Stimulated activated CD8-positive, alpha-beta memory T cell treated with anti-CD3 and anti-CD28 coated beads, Interleukin-7, amount 100 ng/mL, for 1 hour (primary cell): ENCODE measurements around the gene KIAA0513.

Source experiments
- DNase-seq, 2 donors: peaks; one replicate each; pipeline ENCODE4 v3.0.0-alpha.2; 2020; ENCODE audit warnings: low read depth in 2 of 2

KIAA0513 gene

GRCh38 chr16:85004587-85005205, 22.9 kb upstream of the KIAA0513 start:
- DNase-seq: no peak

DNA sequence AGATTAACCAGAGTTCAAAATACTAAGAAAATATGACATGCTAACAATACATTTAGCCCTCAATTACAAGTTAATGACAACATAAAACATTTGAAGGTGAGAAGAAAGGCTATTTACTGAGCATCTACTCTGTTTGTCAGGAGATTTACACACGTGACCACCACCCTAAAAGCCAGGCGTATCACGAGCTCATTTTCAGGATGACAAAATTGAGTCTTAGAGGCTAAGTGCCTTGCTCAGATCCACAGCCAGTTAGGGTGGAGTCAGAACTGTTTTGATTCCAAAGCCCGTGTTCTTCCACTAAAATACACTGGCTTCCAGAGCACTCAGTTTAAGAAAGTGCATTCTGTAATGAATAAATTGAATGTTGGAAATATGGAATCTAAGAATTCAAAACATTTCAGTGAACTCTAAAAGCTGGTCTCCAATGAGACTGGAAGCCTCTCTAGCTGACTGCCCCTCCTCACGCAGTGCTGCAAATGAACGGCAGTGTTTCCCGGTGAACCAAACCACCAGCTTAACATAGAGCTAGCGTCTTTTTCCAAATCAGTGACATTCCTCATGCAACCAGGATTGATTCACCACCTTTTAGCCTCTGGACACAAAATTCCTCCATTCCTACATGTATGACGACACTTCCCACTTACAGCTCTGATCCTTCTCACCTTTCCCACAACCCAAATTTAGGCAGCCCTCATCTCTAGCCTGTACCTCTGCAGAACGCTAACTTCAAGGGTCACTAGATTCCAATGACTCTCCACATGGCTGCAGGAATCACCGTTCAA, 22.1 kb upstream of the KIAA0513 start:
- no peak for DNase-seq

DNA sequence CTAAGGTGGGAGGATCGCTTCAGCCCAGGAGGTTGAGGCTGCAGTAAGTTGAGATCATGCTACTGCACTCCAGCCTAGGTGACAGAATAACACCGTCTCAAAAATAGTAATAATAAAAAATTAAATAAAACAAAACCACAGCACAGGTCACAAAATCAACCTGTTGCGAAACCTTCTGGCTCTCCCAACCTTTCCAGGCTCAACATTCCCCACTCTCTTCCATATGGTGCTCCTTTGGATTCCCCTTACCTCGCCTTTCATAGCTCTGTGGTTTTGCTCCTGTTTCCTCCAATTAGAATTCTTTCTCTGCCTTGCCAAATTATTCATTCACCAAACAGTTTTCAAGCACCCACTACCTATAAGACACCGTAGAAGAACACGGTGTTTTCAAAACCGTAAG, 21.0 kb upstream of the KIAA0513 start:
- no peak for DNase-seq

GRCh38 chr16:85007496-85008214, 19.9 kb upstream of the KIAA0513 start:
- DNase-seq: no peak

DNA sequence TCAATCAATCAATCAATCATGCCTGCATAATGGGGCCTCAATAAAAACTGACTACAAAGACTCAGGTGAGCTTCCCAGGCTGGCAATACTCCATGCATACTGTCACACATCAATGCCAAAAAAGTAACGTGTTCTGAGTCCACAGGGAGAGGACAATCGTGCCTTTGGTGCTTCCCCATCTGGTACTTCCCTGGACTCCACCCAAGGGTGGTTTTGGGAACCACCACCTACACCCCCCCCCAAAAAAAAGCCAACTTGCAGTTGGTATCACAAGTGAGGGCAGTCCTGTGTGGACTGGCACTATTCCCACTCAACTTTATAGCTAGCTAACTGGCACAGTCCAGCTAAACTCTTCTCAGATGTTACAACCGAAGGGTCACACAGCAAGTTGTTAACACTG, 19.3 kb upstream of the KIAA0513 start:
- DNase-seq: no peak

DNA sequence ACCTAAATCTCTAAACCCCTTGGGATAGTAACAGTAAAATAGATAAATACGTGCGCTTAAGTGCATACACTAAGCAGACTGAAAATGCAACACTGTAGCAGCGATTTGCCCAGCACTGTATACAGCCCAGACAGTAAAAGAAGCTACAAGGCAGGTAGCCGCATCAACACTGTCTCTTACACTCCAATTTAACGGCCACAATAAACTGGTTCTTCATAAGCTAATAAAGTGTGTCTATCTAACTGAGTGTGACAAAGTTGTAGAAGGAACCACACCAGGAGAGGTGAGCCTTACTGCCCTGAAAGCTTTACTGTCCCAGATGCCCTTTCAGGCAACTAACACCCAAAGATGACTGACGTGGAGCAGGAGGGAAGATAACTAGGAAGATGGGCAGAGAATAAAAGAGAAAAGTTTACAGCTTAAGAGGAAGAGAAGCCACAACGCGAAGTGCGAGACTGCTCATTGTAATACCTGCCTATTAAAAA, 17.1 kb upstream of the KIAA0513 start:
- no peak for DNase-seq

DNA sequence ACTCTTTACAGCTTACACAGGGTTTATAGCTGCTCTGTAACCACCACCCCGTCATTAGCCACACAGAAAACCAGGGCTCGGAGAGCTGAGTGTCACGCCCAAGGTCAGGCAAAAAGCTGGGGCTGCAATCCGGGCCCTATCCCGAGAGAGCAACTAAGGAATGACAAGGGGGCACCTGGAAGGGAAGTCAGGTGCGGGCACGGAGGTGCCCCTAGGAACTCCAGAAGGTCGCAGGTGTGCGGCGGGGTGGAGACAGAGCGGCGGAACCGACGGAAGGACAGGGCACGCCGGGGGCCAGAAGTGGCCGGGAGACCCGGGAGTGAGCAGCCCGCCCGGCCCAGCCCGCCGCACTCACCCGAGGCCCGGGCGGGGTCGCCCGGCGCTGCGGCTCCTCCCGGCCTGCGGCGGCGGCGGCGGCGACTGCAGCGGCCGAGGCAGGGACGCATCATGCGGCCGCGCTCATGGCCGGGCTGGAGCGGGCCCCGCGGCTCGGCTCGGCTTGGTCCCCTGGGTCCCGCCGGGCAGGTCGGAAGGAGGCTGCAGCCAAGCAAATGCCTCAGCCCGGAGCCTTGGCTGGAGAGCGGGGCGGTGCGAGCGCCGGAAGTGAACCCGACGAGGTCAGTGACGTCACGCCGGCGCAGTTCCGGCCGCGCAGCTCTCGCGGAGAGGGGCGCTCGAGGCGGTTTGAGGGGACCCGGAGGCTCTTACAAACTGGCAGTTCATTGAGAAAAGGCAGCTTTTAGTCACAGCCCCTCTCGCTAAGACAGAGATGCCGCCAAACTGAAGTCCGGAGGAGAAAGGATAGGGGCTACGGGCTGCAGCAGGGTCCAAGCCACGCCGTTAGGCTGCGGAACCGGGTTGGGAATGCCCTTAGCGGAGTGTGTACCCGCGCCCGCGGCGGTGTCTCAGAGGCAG, 16.4 kb upstream of the KIAA0513 start, which contains the start of gene ZDHHC7:
TSS of gene ZDHHC7 (minus strand) at position 605 of the 915 bp plus-strand sequence. CDS start 20,917 bp downstream, outside the sequence.
- DNase-seq: peak; percentile 74 to 76

DNA sequence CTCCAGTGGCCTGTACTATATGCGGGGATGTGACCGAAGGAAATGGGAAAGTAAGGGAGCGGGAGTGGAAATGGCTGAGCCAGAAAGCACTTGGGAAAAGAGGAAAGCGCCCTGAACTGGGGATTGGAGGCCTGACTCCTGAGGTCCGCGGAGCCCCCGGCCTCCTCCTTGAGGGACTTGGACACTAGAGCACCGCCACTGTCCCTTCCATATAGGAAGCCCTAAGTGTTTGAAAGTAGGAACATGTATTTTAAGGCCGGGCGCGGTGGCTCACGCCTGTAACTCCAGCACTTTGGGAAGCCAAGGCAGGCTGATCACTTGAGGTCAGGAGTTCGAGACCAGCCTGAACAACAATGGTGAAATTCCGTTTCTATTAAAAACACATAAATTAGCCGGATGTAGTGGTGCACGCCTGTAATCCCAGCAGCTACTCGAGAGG, 15.7 kb upstream of the KIAA0513 start:
- no peak for DNase-seq

DNA sequence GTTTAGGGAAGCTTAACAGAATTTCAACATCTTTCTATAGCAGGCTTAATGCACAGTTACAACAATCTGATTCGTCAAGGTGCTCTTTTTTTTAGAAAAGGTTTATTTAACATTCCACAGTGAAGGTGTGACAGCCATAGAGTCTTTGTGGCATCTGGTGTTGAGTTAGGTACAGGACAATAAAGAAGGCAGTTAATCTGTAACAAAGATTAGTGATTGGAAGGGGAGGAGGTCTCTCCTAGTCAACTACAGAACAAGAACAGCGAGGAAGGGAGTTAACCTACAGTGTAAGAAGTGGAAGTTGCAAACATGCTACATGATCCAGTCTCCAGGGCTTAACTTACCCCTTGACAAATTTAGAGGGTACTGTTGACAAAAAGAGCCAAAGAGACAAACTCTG, 13.3 kb upstream of the KIAA0513 start:
- no peak for DNase-seq

DNA sequence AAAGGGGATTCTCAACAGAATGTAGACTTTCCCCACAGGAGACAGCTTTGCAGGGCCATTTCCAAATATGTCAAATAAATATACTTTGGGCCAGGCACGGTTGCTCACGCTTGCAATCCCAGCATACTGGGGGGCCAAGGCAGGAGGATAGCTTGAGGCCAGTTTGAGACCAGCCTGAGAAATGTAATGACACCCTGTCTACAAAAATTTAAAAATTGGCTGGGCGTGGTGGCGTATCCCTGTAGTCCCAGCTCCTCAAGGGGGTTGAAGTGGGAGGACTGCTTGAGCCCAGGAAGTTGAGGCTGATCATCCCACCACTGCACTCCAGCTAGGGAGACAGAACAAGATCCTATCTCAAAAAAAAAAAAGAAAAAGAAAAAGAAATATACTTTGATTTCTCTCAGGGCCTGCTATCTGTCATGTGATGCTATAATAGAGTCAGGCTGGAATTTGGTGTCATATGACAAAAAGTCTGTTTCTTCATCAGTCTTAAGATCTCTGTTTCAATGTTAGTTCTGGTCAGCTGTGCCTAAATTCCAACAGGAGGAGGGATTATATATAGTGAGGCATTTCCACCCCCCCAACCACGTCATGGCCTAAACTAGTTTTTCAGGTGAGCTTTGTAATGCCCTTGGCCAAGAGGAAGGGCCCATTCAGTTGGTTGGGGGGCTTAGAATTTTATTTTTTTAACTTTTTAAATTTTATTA, 12.0 kb upstream of the KIAA0513 start:
- DNase-seq: no peak

- DNase-seq: no peak
These were observed 10.4 kb upstream of the KIAA0513 start for GRCh38 chr16:85017151-85017550.

GRCh38 chr16:85017633-85018032, 10.0 kb upstream of the KIAA0513 start:
- DNase-seq: no peak

GRCh38 chr16:85018529-85019236, 8.9 kb upstream of the KIAA0513 start:
- DNase-seq: no peak

DNA sequence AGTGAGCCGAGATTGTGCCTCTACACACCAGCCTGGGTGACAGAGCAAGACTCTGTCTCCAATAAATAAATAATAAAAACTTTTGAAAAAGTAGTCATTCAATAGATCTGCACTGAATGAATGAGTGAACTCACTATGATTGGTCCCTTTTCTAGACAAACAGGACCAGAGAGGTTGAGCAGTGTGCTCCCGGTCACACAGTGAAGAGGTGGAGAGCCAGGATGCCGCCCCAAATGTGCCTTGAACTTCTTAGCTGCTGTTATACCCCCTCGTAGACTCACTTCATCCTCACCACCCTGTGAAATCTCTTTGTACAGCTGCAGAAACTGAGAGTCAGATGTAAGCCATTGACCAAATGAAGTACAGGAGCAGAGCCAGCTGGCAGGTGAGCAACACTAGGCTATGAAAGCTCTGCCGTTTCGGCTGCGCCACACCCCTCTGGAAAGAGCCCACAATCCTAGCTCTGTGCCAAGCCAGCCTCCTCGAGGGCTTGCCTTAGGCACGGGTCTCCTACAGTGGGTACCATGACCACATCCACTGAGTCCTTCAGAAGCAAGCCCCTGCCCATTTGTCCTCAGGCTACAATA, 7.8 kb upstream of the KIAA0513 start:
- DNase-seq: no peak

DNA sequence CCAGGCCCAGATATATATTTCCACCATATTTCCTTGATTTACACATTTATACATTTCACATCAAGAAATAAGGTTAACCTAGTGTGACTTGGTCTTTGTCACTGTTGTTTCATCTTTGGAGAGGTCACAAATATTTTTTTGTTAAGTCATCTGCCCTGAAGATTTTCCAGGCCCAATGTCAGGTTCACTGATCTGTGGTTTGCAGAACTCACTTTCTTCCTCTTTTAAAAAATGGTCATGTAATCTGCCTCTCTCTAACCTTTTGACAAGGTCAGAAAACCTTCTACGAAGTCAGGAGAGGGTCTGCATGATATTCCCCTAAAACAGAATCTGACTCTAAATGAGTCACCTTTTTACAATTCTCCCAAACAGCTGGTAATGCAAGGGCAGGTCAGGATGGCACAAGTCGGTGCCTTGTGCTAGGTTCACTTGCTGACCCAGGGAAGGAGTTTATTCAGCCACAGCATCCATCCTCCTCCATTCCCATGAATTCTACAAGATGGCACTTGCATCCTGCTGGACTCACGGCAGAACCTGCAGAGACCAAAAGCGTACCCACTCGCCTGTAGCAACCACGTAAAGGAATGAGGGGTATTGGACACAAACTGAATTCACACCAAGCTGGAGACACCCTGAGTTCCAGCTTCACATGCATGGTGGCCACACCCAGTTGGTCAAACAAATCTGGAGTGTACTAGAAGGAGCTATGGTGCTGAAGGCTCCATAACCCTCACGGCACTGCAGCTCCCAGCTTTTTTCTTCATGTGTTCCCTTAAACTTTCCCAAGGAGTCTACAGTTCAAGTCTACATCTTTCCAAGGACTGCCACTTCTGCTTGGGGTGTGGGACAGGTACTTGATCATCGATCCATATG, 1.6 kb upstream of the KIAA0513 start:
- no peak for DNase-seq

- no peak for DNase-seq
These were observed 892 bp upstream of the KIAA0513 start for GRCh38 chr16:85026703-85027102.

- DNase-seq: no peak
These were observed 526 bp downstream of the KIAA0513 start for GRCh38 chr16:85027958-85028684.
